Stimulated activated CD8-positive, alpha-beta memory T cell treated with anti-CD3 and anti-CD28 coated beads, Interleukin-4, amount 100 ng/mL, for 1 hour (primary cell): ENCODE measurements around the gene GLP1R.

Experiments used
- DNase-seq, 2 donors: peaks; one replicate each; pipeline ENCODE4 v3.0.0-alpha.2; 2020; ENCODE audit warnings: low read depth in 2 of 2, low spot score in 1 of 2

Gene GLP1R

GRCh38 chr6:39061588-39061987 is 13.0 kb downstream of the GLP1R start:
- DNase-seq = no peak

DNA sequence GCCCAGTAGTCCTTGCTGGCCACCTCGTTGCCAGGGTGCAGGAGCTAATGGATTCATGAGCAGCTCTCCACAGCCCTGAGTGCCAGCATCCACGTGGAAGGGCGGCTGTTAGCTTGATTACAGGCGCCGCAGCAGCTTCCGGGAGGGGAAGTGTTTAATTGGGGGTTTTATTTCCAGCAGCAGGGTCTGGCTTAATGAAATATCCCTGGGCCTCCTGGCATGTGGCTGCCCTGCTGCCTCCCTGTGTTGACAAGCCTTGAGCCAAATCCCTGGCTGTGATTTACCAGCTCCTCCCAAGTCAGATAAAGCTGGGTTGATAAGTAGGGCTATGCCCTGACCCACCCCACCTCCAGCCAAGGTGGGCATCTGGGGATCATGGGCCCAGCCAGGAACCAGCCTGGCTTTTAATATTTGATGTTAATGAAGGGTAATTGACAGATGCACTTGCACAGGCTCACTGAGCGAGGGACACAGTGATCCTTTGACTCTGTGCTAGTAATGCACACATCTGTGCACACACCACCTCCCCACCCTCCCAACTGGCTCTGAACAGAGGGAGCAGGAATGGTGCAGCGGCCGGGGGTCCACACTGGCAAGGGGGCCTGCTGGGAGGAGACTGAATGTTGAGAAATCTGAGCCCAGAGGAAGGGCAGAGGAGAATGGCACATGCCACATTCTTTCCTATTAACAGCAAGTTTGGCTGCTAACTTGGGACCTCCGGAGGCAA is 13.6 kb downstream of the GLP1R start:
- no peak for DNase-seq

DNA sequence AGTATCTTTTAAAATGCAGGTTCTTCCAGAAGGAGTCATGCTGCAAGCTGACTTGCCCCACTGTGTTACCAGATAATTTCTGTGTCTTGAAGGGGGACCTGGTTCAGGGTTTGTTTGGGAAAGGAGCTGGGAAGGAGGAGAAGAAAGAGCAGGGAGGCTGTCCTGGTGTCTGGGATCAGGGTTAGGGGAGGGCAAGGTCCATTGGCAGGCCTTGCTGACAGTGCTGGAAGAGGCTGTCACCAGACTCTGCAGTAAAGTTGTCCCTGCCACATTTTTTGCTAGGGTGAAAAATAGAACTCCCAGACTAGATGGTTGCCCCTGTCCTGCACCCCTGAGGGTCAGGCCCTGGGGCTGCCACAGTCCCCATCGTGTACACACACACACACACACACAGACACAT is 14.9 kb downstream of the GLP1R start:
- DNase-seq = no peak

DNA sequence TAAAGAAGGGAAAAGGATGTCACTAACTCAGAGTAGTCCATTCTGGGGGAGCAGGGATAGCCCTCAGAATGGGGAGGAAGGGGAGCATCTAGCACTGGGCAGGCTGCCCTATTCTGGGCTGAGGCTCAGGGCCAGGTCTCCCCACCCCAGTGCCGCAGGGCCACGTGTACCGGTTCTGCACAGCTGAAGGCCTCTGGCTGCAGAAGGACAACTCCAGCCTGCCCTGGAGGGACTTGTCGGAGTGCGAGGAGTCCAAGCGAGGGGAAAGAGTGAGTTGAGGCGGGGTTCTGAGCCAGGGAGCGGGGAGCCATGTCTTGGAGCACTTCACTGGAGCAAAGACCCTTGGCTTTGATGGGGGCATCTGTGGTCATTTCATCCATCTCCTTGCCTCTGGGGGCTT is 17.0 kb downstream of the GLP1R start:
- DNase-seq = no peak

DNA sequence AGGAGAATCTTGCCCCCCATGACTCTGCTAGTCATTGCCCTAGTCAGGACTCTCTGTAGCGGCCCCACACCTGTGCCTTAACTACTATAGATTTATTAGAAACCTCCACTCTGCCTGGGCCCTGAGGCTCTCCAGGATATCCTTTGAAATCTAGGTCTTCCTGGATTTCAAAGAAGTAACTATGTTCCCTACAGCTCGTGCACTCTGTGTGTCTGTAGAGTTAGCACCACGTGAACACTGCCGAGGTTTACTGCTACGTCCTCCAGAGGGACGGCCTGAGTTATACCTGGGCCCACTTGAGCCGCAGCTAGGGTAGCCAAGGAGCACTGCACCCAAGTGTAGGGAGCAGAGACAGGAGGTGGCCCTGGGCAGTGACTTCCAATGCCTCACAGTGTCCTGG is 19.8 kb downstream of the GLP1R start:
- DNase-seq = no peak

DNA sequence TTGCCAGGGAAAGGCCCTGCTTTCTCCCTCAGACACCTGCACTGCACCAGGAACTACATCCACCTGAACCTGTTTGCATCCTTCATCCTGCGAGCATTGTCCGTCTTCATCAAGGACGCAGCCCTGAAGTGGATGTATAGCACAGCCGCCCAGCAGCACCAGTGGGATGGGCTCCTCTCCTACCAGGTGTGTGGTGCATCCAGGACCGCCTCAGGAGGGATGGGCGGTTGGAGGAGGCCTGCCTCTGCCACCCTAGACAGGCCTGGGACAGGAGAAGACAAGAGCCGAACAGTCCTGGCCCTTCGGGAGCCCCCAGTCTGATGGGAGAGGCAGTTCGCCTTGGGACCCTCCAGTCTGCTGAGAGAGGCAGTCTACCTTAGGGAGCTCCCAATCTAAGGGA is 24.2 kb downstream of the GLP1R start:
- no peak for DNase-seq

GRCh38 chr6:39073471-39074355 is 25.1 kb downstream of the GLP1R start:
- DNase-seq = no peak

GRCh38 chr6:39074486-39074885 is 25.9 kb downstream of the GLP1R start:
- no peak for DNase-seq

GRCh38 chr6:39075010-39075686 is 26.6 kb downstream of the GLP1R start:
- no peak for DNase-seq

- DNase-seq = no peak
Observed at GRCh38 chr6:39075807-39076622, 27.4 kb downstream of the GLP1R start.

- DNase-seq = no peak
Observed at GRCh38 chr6:39076623-39077535, 28.3 kb downstream of the GLP1R start.

GRCh38 chr6:39077882-39078594 is 29.5 kb downstream of the GLP1R start:
- DNase-seq = no peak

DNA sequence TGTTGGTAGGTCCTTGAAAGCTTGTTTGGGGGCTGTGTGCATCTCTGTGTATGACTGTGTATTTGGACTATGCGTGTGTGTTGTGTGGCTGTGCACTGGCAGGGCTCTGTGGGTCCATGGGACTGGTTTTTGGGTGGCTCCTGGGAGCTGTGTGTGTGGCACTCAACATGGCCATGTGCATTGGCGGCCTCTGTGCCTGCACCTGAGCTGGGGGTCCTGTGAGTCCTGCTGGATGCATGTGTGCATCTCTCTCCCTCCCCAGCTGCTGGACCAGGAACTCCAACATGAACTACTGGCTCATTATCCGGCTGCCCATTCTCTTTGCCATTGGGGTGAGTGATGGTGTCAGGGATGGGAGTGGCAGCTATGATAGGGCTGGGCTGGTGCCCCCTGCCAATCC is 30.1 kb downstream of the GLP1R start:
- no peak for DNase-seq

- no peak for DNase-seq
Observed at GRCh38 chr6:39079197-39080125, 30.9 kb downstream of the GLP1R start.

DNA sequence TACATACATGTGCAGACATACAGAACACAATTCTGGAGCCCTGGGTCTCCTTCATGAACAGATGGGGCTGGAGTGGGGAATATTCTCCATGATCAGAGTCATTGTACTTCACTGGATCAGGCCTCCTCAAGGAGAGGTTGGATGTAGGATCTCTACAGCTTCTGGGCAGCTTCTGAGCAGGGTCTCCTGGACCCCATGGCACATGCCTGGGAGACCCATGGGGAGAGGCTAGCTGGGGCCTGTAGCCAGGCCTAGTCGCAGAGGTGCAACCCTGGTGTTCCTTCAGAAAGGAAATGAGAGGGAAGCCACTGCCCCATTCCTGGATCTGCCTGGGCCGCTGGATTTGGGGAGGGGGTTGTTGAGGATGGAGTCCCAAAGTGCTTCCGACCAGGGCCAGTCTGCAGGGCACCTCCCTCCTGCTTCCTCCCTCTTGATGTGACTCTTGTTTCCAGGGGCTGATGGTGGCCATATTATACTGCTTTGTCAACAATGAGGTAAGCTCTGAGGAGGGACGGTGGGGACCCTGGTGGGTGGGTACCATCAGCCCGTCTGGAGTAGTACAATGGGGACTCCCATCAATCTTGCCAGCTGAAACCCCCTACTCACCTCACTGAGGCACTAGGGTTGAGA is 31.8 kb downstream of the GLP1R start:
- DNase-seq = no peak

DNA sequence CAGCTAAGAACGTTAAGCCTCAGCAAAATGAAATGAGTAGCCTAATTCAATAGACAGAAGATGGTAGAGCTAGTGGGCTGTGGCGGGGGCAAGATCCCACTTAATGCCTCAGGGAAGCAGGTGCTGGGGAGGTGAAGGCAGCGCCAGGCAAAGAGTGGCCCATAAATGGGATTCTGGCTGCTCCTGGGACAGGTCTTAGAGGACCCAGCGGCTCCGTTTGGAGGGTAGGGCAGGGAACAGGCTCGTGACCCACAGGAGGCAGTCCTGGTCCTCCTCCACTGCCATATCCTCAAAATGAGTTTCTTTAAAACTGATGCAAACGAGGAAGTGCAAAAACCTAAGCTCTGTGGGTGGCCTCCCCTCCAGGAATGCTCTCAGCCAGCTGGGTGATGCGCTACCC is 33.7 kb downstream of the GLP1R start:
- no peak for DNase-seq

- DNase-seq = no peak
Observed at GRCh38 chr6:39083231-39083634, 34.7 kb downstream of the GLP1R start.

- DNase-seq = no peak
Observed at GRCh38 chr6:39084506-39084905, 35.9 kb downstream of the GLP1R start.
